Duodenal mucosa (tissue), 2 donors: ENCODE measurements around the gene SEMA6A.

ENCODE experiments used
- H3K27ac ChIP-seq: one replicate; pipeline ENCODE4 v1.7.0; 2013; ENCODE audit warnings: low read depth, low read length
- H3K27me3 ChIP-seq, 2 donors: one replicate each; pipeline ENCODE4 v1.7.0; 2013; ENCODE audit warnings: low read length in 2 of 2, control low read depth in 1 of 2; ENCODE audit not compliant: insufficient read depth in 2 of 2, control insufficient read depth in 1 of 2
- H3K36me3 ChIP-seq, 2 donors: one replicate each; pipeline ENCODE4 v1.7.0; 2013; ENCODE audit warnings: low read length in 2 of 2, control low read depth in 1 of 2; ENCODE audit not compliant: insufficient read depth in 2 of 2, control insufficient read depth in 1 of 2
- H3K4me1 ChIP-seq, 2 donors: one replicate each; pipeline ENCODE4 v1.7.0; 2013; ENCODE audit warnings: low read length in 2 of 2, control low read depth in 1 of 2; ENCODE audit not compliant: insufficient read depth in 2 of 2, control insufficient read depth in 1 of 2
- H3K4me3 ChIP-seq, 2 donors: one replicate each; pipeline ENCODE4 v1.7.0; 2013; ENCODE audit warnings: low read length in 2 of 2, low read depth in 1 of 2
- H3K9ac ChIP-seq, 2 donors: one replicate each; pipeline ENCODE4 v1.7.0; 2013; ENCODE audit warnings: low read length in 2 of 2, low read depth in 1 of 2
- H3K9me3 ChIP-seq, 2 donors: one replicate each; pipeline ENCODE4 v1.7.0; 2013; ENCODE audit warnings: low read length in 2 of 2, control low read depth in 1 of 2; ENCODE audit not compliant: control insufficient read depth in 1 of 2

SEMA6A gene

DNA sequence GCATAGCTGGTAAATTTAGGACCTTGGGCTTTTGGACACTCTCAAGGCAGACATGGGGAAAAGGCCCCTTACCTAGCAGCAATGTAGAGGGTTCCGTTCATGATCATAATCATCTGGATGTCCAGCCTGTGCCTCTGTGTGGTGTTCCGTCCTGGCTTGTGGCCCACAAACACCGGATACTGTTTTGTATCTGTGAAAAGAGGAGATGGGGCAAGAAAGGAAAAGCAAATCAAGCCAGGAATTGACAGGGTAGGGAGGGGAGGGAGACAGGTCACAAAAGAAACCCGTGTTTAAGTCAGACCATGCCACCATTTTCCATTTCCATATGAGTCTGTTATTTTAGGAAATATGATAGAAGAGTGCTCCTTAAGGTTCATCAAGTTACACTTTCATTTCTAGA lies 72.5 kb downstream of the SEMA6A start:
- Histone ChIP-seq H3K4me1 (peaks cover 6 to 15% of the 10 kb centered on the region in 2 donors), H3K36me3 (peaks cover 10 to 13% of the 10 kb centered on the region in 2 donors), H3K4me3 (no peak overlapping the region), H3K9ac (no peak overlapping the region), H3K9me3 (no peaks in the 10 kb centered on the region), H3K27me3 (no peaks in the 10 kb centered on the region), H3K27ac (no peak overlapping the region)

- Histone ChIP-seq H3K36me3 (peaks cover 22 to 32% of the 10 kb centered on the region in 2 donors), H3K4me1 (peaks cover 6 to 10% of the 10 kb centered on the region in 2 donors), H3K9ac (no peak overlapping the region), H3K9me3 (no peaks in the 10 kb centered on the region), H3K4me3 (no peak overlapping the region), H3K27me3 (no peaks in the 10 kb centered on the region), H3K27ac (no peak overlapping the region)
Observed at GRCh38 chr5:116498503-116499048, 76.0 kb downstream of the SEMA6A start.

- H3K27ac ChIP-seq, result no peak overlapping the region
Observed at GRCh38 chr5:116497631-116498030, 77.0 kb downstream of the SEMA6A start.

DNA sequence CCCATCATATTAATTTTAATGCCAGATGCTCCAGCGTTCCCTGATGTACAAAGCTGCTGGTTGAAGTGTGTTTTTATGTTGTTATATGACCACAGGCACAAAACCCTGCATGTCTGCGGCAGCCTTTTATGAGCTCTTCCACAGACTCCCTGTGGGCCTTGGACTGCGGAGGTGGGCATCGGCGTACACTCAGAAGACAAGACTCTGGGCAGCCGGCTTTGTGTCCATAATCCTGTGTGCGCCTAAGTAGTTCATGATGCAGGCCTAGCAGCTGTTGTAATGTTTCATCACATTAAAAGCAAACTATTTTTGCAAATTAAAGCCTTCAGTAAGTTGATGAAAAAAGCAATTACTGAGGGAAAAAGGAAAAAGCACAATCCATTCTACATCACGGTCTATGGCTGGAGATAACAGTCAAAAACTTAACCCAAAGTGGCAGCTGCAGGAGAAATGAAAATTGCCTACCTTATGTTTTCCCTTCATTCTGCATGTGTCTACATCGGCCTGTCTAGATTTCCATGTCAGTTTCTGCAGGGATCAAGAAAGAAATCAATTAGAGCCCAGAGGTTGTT lies 78.8 kb downstream of the SEMA6A start:
- Histone ChIP-seq H3K4me1 (peaks cover 6 to 27% of the 10 kb centered on the region in 2 donors), H3K9me3 (no peaks in the 10 kb centered on the region), H3K4me3 (no peak overlapping the region), H3K27me3 (no peaks in the 10 kb centered on the region), H3K9ac (no peak overlapping the region), H3K27ac (no peak overlapping the region), H3K36me3 (peaks cover 24 to 27% of the 10 kb centered on the region in 2 donors)

More at GRCh38 chr5:116497631-116498030, 77.0 kb downstream of the SEMA6A start:
- H3K36me3 ChIP-seq, result peaks cover 22 to 32% of the 10 kb centered on the region in 2 donors
- no peaks in the 10 kb centered on the region for H3K9me3 ChIP-seq
- peaks cover 6 to 15% of the 10 kb centered on the region in 2 donors for H3K4me1 ChIP-seq
- no peaks in the 10 kb centered on the region for H3K27me3 ChIP-seq
- no peak overlapping the region for H3K4me3 ChIP-seq
- no peak overlapping the region for H3K9ac ChIP-seq

- Histone ChIP-seq H3K27me3 (no peaks in the 10 kb centered on the region), H3K4me1 (peaks cover 6 to 27% of the 10 kb centered on the region in 2 donors), H3K27ac (no peak overlapping the region), H3K36me3 (peaks cover 24 to 31% of the 10 kb centered on the region in 2 donors), H3K4me3 (no peak overlapping the region), H3K9me3 (no peaks in the 10 kb centered on the region), H3K9ac (no peak overlapping the region)
Observed at GRCh38 chr5:116494784-116495450, 79.7 kb downstream of the SEMA6A start.

- Histone ChIP-seq H3K9ac (no peak overlapping the region), H3K27ac (no peak overlapping the region), H3K27me3 (no peaks in the 10 kb centered on the region), H3K36me3 (peaks cover 33 to 45% of the 10 kb centered on the region in 2 donors), H3K4me1 (peaks cover 0 to 18% of the 10 kb centered on the region in 2 donors), H3K9me3 (no peaks in the 10 kb centered on the region), H3K4me3 (peak overlapping the region in 1 of 2 donors; percentile 1)
Observed at GRCh38 chr5:116492776-116493175, 81.8 kb downstream of the SEMA6A start.

DNA sequence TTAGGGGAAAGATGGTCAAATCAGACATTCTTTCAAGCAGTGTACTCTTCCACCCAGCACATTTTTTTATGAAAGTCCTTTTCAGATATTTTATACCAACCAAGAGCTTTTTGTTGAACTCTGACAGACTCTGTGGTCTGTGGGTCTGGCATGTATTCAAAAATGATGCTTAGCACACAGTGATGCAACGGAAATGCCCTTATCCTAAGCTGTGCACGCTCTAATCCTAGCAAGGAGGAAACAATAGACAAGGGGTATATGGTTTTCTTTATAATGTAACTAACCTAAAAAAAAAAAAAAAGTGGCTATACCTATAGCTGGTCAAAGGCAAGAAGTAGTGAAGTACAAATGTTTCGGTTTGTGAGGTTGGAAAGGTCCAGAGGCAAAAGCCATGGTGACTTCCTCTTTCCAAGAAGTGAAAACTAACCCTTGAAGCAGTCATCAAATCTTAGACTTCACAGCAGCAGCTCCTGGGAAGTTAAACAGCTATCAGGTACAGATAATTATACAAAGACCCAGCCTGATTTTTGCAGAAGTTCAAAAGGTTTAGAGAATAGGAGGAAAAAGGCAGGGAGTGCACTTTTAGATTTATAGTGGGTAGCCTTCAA lies 82.5 kb downstream of the SEMA6A start:
- Histone ChIP-seq H3K4me3 (no peak overlapping the region), H3K4me1 (peaks cover 3 to 20% of the 10 kb centered on the region in 2 donors), H3K9ac (no peak overlapping the region), H3K36me3 (peaks cover 31 to 45% of the 10 kb centered on the region in 2 donors), H3K27ac (no peak overlapping the region), H3K27me3 (no peaks in the 10 kb centered on the region), H3K9me3 (no peaks in the 10 kb centered on the region)

- H3K27ac ChIP-seq, result no peak overlapping the region
- H3K27me3 ChIP-seq, result no peaks in the 10 kb centered on the region
- H3K9ac ChIP-seq, result no peak overlapping the region
- H3K4me1 ChIP-seq, result peaks cover 5 to 25% of the 10 kb centered on the region in 2 donors
- H3K9me3 ChIP-seq, result no peaks in the 10 kb centered on the region
- peaks cover 26 to 38% of the 10 kb centered on the region in 2 donors for H3K36me3 ChIP-seq
- H3K4me3 ChIP-seq, result no peak overlapping the region
Observed at GRCh38 chr5:116488356-116489041, 86.1 kb downstream of the SEMA6A start.

DNA sequence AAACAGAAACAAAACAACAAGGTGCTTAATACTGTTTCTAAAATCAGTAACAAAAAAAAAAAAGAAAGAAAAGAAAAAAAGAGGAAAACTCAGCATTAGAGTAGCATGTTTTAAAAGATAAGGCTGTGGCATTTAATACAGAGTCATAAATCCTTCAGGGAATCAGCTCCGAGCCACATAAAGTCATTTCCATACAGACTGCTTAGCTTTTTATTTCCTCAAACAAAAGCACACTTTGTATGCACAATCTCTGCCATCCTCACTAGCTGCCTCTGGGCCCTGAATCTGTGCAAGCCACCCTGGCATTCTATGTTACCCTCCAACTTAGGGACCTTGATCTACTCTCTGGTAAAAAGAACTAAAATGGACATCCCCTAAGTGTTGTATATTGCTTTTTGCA lies 87.6 kb downstream of the SEMA6A start:
- H3K9me3 ChIP-seq, result no peaks in the 10 kb centered on the region
- H3K27ac ChIP-seq, result no peak overlapping the region
- H3K27me3 ChIP-seq, result no peaks in the 10 kb centered on the region
- no peak overlapping the region for H3K4me3 ChIP-seq
- H3K9ac ChIP-seq, result no peak overlapping the region
- H3K4me1 ChIP-seq, result peaks cover 5 to 14% of the 10 kb centered on the region in 2 donors
- peaks cover 26 to 45% of the 10 kb centered on the region in 2 donors for H3K36me3 ChIP-seq
